Measurements from ENCODE around the gene ATN1.

- TF ChIP-seq PATZ1 (tag by site-specific recombination; IDR thresholded peaks at IDR 0.05) = no peak
- TF ChIP-seq ZNF302 (tag by site-specific recombination; IDR thresholded peaks at IDR 0.05; ENCODE audit: low read depth) = no peak
- no peak for TF ChIP-seq ZNF488 (tag by site-specific recombination; IDR thresholded peaks at IDR 0.05)
- TF ChIP-seq ZNF132 (tag by site-specific recombination; IDR thresholded peaks at IDR 0.05; ENCODE audit: borderline replicate concordance) = no peak
- TF ChIP-seq PRDM4 (tag by site-specific recombination; IDR thresholded peaks at IDR 0.05) = no peak
- no peak for TF ChIP-seq ZBTB21 (tag by site-specific recombination; IDR thresholded peaks at IDR 0.05)
- no peak for TF ChIP-seq CTCF (tag by site-specific recombination; IDR thresholded peaks at IDR 0.05)
- no peak for TF ChIP-seq WT1 (tag by site-specific recombination; IDR thresholded peaks at IDR 0.05)
- no peak for TF ChIP-seq ZNF529 (tag by site-specific recombination; IDR thresholded peaks at IDR 0.05; ENCODE audit: insufficient replicate concordance)
- no peak for TF ChIP-seq SETDB1 (IDR thresholded peaks at IDR 0.05; ENCODE audit: insufficient read length, low read length)
- no peak for TF ChIP-seq ZBTB10 (tag by site-specific recombination; IDR thresholded peaks at IDR 0.05)
- no peak for TF ChIP-seq KLF10 (tag by site-specific recombination; IDR thresholded peaks at IDR 0.05)
Measured at GRCh38 chr12:6980075-6980474, 52.3 kb downstream of the ATN1 start.
